GM12878 (cell line): ENCODE results near the gene LRCH3. TPM values are rescaled to one million over a fixed set of nuclear protein-coding genes. Genes with fewer than 3 reads are reported as not detected.

Experiments
- ATF7 ChIP-seq: fragments of 450-650 bp; IDR thresholded peaks from 2 replicates; pipeline ENCODE4 v1.6.1; 2016; ENCODE audit warnings: low read depth, mild to moderate bottlenecking
- KLF5 ChIP-seq: fragments of 450-650 bp; IDR thresholded peaks from 2 replicates; pipeline ENCODE4 v1.6.1; 2014; ENCODE audit warnings: mild to moderate bottlenecking; ENCODE audit not compliant: partially characterized antibody
- PAX8 ChIP-seq: fragments of 450-650 bp; IDR thresholded peaks from 2 replicates; pipeline ENCODE4 v1.6.1; 2017; ENCODE audit warnings: mild to moderate bottlenecking, moderate library complexity
- RELB ChIP-seq: fragments of 450-650 bp; IDR thresholded peaks from 2 replicates; pipeline ENCODE4 v1.6.1; 2017; ENCODE audit warnings: low read depth, mild to moderate bottlenecking, moderate library complexity
- ZBTB4 ChIP-seq: fragments of 450-650 bp; formaldehyde crosslinking; IDR thresholded peaks from 2 replicates; pipeline ENCODE4 v1.4.0; 2022; ENCODE audit warnings: mild to moderate bottlenecking, moderate library complexity
- ZZZ3 ChIP-seq: IDR thresholded peaks from 2 replicates; pipeline ENCODE4 v1.6.1; 2011; ENCODE audit warnings: low read depth; ENCODE audit not compliant: control insufficient read depth, insufficient read length
- polyA plus RNA-seq, 11 experiments: library from polyadenylated mRNA; depleted of rRNA in 4 of 11; unstranded in 6 of 11; stranded (reverse) in 5 of 11; fragments of >200 nt; fragmentation: Nextera tagmentation in 4 of 11; fragmentation: Illumina TruSeq in 1 of 11; extraction: Ambion mirVana in 4 of 11; extraction: Trizol in 1 of 11; gene quantifications; 1 replicate in 1 of 11; 2 replicates in 10 of 11; pipeline versions ENCODE4 v1.2.1 to v1.2.3, GENCODE V29; 2011 to 2016; ENCODE audit warnings: inconsistent platforms in 2 of 11, missing spikeins in 2 of 11, low read depth in 1 of 11
- total RNA-seq, 4 experiments: library from RNA; depleted of rRNA in 3 of 4; stranded (reverse); fragments of >200 nt in 3 of 4; fragmentation: Illumina TruSeq in 1 of 4; extraction: Trizol in 1 of 4; gene quantifications; 2 replicates each; pipeline versions ENCODE4 v1.2.1 to v1.2.3, GENCODE V29; 2013 to 2021
- TF ChIP-seq, protein P1 (sequence below): IDR thresholded peaks from 2 replicates; pipeline ENCODE4 v1.6.1; 2012; ENCODE audit warnings: low read depth, low read length, improper control_type of control experiment

The LRCH3 gene
- total and polyA plus RNA-seq, 10 of the 15 experiments (the other 5 are each of a cell fraction or from before 2014, with no cell fraction given) = 3.9 to 136 (median 40.6) TPM

DNA sequence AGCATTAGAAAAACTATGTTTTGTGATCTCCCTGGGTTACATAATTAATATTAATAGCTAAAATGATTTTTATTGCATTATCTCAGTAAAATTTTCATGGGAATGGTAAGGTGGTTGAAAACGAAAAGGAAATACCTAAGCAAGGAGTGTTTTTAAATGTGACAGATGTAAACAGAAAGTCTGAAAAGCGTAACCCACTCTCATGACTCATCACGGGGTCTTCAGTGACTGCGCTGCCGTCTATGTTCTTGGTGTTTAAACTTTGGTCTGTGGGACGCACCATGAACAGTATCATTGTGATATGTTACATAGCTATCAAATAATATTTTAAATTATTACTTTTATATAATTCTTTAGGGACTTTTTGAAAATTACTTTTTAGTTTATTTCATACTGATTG, 19.8 kb downstream of the LRCH3 start (continued):
- TF ChIP-seq ZBTB4 (no peak), ATF7 (no peak), RELB (no peak), PAX8 (no peak), ZZZ3 (no peak), KLF5 (no peak)
- TF ChIP-seq, protein P1, sequence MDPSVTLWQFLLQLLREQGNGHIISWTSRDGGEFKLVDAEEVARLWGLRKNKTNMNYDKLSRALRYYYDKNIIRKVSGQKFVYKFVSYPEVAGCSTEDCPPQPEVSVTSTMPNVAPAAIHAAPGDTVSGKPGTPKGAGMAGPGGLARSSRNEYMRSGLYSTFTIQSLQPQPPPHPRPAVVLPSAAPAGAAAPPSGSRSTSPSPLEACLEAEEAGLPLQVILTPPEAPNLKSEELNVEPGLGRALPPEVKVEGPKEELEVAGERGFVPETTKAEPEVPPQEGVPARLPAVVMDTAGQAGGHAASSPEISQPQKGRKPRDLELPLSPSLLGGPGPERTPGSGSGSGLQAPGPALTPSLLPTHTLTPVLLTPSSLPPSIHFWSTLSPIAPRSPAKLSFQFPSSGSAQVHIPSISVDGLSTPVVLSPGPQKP = no peak
